Sigmoid colon (tissue), 4 donors: Measurements from ENCODE around the gene AKAP8L.

Experiments used
- CTCF ChIP-seq, 4 experiments: fragments of 450-650 bp in 3 of 4; fragments of 200-600 bp in 1 of 4; IDR thresholded peaks; one replicate each; pipeline ENCODE4 v1.5.1; 2016 to 2019; ENCODE audit warnings: antibody characterized with exemption in 4 of 4, mild to moderate bottlenecking in 3 of 4, moderate library complexity in 2 of 4
- POLR2AphosphoS5 ChIP-seq, 4 donors: sonication (generic); formaldehyde crosslinking; IDR thresholded peaks; one replicate each; pipeline ENCODE4 v1.6.1; 2017; ENCODE audit warnings: antibody characterized with exemption in 4 of 4

- TF ChIP-seq CTCF (IDR thresholded peaks at IDR 0.05) (no peak), POLR2AphosphoS5 (IDR thresholded peaks at IDR 0.05) (no peak)
Measured at GRCh38 chr19:15436826-15437110, 18.0 kb upstream of the AKAP8L start.
